NCI-H2196 treated with DMSO at 0.1 percent for 48 hours (cell line): Measurements from ENCODE around the gene EID2.

ENCODE experiments used
- DNase-seq: peaks from one replicate; lab custom pipeline; 2025; ENCODE audit not compliant: unreplicated experiment; lab: John Stamatoyannopoulos, UW

The EID2 gene

DNA sequence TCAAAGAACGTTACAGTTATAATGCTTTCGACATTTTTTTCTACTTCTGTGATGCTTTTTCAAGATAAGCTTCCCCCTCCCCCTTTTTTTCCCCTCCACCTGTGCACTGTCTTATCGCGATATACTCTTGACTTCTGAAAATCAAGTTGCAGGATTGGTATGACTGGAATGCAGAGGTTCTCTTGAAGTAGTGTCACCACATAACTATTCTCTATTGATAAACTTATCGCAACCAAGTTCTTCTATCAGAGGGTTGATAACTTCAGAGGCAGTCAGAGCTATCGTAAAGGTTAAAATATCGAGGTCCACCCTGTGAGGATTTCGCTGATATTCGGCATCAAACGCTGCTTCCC, 820 bp downstream of the EID2 start:
- DNase-seq, result no peak

DNA sequence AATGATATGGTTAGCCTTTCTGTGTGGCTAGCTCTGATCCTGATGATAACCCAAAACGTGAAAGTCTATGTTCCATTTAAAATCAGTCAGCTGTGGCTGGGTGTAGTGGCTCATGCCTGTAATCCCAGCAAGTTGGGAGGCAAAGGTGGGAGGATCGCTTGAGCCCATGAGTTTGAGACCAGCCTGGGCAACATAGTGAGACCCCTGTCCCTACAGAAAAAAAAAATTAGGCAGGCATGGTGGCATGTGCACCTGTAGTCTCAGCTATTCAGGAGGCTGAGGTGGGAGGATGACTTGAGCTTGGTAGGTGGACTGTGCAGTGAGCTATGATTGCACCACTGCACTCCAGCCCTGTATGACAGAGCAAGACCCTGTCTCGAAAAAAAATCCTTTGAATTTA, 6.2 kb downstream of the EID2 start:
- no peak for DNase-seq

DNA sequence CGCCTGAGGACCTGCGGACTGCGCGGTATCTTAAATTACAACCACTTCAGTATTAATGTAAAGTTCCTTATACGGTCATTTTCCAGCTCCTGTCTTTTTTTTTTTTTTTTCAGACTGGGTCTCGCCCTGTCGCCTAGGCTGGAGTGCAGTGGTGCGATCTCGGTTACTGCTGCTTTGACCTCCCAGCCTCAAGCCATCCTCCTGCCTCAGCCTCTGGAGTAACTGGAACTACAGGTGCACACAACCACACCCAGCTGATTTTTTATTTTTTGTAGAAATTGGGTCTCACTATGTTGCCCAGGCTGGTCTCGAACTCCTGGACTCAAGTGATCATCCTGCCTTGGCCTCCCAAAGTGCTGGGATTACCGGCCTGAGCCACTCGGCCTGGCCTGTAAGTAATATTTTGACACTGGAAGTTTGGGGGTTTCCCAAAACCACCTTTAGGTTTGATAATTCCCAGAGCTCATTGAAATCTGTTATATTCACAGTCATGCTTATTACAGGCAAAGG, 6.9 kb downstream of the EID2 start:
- no peak for DNase-seq

DNA sequence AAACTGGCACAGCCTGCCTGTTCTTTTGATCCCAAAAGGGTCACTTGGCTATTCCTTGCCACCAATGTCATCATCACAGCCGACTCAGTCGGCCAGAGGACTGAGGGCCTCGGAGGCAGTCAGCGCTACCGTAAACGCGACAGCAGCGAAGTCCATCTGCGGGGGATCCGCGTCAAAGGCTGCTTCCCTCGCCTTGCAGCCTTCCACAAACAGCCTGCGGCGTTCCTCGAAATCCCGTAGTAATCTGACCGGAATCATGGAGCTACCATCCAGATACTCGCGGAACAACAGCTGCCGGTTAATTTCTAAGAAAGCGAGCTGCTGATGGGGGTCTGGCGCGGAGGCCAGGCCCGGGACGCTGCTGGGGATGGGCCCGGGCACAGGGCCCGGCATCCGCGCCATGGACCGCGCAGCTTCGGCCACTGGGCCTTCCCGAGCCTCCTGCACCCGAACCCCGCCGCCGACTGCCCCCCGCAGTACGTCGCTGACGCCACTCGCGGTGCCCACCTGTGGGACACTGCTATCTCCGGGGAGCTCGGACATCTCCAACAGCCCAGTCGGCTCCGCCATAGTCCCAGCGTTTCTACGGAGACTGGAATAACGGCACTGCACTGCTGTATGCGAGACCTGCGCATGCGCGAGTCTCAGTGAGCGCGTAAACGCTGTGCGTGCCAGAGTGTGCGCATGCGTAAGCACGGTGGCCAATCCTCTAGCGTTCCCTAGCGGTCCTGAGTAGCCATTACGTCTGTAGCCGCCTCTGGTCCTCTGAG, 7.5 kb downstream of the EID2 start, which contains the start of gene EID2B:
TSS of gene EID2B (minus strand) at position 620 of the 770 bp plus-strand sequence. CDS start at position 570, 50 bp downstream.
- DNase-seq, result peak; percentile 95

DNA sequence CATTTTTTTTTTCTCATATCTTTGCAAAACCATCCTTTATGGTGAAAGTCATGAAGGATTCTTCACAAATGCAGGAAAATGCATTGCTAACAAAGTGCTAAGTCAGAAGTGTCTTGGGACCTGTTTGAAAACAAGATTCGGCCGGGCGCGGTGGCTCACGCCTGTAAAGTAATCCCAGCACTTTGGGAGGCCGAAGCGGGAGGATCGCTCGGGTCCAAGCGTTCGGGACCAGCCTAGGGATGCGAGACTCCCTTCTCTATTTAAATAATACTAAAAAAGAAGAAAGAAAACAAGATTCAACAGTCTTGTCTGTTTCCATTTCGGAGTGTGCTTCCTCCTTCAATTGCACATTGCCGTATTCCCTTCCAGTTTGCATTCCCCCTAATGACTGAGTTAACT, 8.1 kb downstream of the EID2 start:
- DNase-seq, result no peak

DNA sequence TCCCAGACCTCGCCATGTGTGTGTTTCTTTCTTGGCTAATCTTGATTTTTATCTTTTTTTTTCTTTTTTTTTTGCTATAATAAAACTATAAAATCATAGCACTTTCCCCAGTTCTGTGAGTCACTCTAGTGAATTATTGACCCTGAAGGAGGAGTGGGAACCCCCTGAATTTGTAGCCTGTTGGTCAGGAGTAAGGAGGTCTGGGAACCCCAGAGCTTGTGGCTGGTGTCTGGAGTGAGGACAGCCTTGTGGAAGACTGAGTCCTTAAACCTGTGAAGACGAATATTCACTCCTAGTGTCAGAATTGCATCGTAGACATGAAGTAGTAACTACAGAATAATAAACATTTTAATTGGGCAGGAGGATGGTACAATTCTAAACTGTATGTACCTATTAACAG, 14.8 kb downstream of the EID2 start:
- DNase-seq, result no peak

DNA sequence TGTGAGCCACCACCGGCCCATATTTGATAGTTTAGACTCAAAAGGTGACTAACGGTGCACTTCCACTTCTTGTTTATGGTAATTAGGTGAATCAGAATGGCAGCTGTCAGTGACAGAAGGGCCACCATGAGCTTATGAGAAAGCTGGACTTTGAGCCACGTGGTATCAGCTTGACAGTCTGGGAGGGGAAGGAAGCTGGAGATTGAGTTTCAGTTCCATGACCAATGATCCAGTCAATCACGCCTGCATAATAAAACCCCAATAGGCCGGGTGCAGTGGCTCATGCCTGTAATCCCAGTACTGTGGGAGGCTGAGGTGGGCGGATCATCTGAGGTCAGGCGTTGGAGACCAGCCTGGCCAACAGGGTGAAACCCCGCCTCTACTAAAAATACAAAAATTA, 15.5 kb downstream of the EID2 start:
- no peak for DNase-seq

DNA sequence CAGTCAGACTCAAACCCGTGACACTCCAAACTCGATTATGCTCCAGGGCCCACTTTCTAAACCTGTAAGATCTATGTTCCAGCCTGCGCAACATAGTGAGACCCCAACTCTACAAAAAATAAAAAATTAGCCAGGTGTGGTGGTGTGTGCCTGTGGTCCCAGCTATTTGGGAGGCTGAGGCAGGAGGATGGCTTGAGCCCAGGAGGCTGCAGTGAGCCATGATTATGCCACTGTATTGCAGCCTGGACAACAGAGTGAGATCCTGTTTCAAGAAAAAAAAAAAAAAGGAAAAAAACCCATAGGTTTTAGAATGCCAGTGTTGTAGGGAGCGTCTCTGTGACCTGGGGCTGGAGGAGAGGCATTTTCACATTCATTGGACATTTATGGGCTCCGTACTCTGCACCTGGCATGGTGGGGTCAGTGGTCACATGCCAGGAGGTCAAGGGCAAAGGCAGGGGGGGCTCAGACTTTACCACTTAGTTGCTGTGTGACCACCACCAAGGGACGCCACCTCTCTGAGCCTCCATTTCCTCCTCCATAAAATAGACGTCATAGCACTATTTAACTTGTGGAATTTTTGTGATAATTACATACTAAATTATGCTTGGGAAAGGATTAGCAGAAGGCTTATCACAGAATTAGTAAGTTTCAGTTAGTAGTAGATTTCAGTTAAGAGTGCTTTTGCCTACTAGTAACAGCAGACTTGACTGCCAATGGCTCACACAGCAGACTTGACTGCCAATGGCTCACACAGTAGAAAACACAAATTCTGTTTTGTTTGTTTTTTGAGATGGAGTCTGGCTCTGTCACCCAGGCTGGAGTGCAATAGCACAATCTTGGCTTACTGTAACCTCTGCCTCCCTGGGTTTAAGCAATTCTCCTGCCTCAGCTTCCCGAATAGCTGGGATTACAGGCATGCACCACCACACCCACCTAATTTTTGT, 19.1 kb downstream of the EID2 start:
- no peak for DNase-seq

DNA sequence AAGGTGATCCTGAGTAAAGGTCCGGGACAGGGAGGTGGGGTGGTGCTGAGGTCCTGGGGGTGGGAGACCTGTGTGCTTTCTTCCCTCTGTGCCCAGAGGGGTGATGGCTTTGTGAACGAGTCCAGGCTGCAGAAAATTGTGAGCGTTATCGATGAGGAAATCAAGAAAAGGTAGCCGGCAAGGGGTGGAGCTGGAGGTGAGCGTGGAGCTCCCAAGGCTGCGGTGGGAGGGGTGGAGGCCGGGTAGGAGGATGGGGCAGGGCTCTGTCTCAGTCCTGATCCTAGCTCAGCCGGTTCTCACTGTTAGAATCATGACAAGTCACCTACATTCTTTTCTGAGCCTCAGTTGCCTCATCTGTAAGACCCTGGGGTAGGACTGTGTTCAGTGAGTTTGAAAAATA, 21.0 kb downstream of the EID2 start:
- no peak for DNase-seq

DNA sequence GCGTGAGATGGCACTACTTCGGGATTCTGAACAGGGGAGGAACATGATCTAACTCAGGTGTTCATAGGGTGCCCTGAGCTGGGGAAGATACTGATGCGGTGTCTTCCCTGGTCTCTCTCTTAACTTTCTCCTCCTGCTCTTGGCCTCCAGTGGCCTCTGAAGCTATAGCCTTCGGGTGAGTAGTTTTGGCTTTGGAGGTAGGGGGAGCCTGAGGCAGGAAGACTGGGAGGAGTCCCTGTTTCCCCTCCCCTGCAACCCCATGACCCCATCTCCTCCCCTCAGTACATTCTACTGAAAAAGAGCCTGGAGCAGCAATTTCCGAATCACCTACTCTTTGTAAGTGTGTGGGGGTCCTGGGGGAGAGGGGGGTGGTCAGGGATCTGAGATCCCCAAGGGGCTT, 21.5 kb downstream of the EID2 start:
- no peak for DNase-seq

DNA sequence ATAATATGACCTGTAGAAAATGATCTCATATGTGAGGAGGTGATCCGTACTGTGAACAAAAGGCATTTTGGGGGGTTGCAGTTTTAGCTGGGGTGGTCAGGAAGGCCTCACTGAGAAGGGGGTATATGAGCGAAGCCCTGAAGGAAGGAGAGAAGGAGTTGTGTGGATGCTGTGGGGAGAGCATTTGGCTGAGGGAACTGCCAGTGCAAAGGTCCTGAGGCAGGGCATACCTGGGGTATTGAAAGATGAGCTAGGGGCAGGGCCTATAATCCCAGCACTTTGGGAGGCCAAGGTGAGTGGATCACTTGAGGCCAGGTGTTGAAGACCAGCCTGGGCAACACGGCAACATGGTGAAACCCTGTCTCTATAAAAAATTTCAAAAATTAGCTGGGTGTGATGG, 22.5 kb downstream of the EID2 start:
- DNase-seq, result no peak

DNA sequence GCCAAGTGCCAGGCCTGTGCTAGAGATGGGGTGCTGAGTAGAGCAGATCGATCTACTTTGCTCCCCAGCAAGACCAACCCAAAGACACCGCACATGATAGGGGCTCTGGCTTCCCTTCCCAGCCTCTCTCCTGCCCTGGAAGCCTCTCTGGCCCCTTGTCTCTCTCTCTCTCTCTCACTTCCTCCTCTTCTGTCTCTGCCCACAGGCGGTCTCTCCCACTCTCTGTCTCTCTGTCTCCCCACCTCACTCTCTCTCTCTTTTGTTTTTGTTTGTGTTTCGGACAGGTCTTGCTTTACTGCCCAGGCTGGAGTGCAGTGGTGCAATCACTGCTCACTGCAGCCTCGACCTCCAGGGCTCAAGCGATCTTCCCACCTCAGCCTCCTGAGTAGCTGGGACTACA, 23.7 kb downstream of the EID2 start:
- DNase-seq, result no peak

DNA sequence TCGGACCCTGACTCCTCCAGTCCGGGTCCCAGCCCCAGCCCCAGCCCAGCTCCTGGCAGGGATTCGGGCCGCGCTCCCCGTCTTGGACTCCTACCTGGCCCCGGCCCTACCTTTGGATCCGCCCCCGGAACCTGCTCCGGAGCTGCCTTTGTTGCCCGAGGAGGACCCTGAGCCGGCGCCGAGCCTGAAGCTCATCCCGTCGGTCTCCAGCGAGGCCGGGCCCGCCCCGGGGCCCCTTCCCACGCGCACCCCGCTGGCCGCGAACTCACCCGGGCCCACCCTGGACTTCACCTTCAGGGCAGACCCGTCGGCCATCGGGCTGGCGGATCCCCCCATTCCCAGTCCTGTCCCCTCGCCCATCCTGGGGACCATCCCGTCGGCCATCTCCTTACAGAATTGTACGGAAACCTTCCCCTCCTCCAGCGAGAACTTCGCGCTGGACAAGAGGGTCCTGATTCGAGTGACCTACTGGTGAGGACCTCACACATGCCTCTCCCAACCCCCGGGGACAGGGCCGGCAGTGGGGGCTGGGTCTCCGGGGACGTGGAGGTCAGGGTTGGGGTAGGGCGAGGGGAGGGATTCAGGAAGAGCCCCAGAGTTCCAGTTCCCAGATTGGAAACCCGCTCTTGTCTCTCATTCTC, 24.3 kb downstream of the EID2 start:
- DNase-seq, result no peak

DNA sequence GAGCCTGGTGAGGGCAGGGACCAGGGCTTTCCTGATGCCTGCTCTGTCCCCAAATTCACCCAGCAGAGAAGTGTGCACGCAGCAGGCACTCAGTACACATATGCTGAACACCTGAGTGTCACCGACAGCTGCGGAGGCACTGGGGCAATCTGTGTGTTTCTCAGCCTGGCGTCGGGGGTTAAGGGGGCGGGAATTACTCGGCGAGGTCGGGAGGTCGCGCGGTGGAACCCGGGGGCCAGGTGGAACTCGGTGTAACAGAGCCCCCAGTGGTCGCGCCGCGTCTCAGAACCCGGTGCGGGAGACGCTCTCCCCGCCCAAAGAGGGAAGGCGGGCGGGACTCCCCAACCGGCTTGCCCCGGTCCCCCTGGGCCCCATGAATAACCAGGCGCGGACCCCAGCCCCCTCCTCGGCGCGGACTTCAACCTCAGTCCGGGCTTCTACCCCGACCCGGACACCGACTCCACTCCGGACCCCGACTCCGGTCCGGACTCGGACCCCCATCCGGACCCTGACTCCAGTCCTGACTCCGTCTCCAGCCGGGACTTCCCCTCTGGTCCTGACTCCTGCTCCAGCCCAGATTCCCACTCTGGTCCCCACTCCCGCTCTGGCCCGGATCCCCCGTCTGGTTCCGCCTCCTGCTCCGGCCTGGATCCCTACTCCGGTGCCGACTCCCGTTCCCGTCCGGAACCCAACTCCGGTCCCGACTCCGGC, 25.0 kb downstream of the EID2 start, which contains the start of gene SELENOV:
TSS of gene SELENOV (plus strand) at position 300 of the 711 bp plus-strand sequence. CDS start at position 374, 74 bp downstream.
- no peak for DNase-seq

DNA sequence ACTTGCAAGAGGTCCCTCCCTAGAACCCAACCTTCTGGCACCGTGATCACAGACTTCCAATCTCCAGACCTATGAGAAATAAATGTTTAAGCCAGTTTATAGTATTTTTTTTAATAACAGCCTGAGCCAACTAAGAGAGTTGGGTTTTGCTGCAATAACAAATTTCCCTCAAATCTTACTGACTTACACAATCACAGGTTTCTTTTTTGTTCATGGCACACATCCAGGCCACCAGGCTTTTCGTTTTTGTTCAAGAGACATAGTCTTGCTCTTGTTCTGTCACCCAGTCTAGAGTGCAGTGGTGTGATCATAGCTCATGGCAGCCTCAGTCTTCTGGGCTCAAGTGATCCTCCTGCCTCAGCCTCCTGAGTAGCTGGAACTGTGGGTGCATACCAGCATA, 27.0 kb downstream of the EID2 start:
- no peak for DNase-seq

DNA sequence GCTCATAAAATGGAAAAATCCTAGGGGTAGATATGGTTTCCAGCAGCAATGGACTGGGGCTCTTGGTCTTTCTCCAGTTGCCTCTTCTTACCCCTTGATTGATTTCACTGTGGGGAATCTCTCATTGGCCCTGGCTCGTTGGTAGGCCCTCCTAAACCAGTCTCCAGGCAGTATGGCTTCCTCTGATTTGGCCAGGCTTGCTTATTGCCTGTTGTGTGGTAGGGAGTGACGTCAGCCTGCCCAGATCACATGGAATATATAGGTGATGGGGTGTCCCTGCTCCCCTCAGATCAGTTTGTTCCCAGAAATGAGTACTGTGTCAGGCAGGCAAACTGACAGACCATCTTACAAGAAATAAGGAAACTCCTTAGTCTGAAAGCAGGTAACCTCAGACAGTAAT, 30.7 kb downstream of the EID2 start:
- no peak for DNase-seq

DNA sequence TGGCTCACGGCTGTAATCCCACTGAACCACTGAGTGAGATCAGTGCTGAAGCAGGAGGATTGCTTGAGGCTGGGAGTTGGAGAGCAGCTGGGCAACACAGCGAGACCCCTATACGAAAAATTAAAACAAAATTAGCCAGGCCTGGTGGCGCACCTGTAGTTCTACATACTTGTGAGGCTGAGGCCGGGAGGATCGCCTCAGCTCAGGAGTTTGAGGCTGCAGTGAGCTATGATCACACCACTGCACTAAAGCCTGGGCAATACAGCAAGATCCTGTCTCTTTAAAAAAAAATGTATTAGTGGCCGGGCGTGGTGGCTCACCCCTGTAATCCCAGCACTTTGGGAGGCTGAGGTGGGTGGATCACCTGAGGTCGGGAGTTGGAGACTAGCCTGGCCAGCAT, 31.3 kb downstream of the EID2 start:
- DNase-seq, result no peak

DNA sequence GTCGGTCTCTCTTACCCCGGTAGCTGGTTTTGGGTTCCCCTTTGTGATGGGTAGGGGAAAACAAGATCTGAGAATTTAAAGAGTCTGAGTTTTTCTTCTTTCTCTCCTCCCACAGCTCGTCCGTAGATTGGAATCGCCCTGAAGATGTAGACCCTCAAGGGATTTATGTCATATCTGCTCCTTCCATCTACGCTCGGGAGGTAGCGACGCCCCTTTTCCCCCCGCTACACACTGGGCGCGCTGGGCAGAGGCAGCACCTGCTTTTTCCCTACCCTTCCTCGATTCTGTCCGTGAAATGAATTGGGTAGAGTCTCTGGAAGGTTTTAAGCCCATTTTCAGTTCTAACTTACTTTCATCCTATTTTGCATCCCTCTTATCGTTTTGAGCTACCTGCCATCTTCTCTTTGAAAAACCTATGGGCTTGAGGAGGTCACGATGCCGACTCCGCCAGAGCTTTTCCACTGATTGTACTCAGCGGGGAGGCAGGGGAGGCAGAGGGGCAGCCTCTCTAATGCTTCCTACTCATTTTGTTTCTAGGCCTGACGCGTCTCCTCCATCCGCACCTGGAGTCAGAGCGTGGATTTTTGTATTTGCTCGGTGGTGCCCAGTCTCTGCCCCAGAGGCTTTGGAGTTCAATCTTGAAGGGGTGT, 32.1 kb downstream of the EID2 start:
- DNase-seq, result no peak

DNA sequence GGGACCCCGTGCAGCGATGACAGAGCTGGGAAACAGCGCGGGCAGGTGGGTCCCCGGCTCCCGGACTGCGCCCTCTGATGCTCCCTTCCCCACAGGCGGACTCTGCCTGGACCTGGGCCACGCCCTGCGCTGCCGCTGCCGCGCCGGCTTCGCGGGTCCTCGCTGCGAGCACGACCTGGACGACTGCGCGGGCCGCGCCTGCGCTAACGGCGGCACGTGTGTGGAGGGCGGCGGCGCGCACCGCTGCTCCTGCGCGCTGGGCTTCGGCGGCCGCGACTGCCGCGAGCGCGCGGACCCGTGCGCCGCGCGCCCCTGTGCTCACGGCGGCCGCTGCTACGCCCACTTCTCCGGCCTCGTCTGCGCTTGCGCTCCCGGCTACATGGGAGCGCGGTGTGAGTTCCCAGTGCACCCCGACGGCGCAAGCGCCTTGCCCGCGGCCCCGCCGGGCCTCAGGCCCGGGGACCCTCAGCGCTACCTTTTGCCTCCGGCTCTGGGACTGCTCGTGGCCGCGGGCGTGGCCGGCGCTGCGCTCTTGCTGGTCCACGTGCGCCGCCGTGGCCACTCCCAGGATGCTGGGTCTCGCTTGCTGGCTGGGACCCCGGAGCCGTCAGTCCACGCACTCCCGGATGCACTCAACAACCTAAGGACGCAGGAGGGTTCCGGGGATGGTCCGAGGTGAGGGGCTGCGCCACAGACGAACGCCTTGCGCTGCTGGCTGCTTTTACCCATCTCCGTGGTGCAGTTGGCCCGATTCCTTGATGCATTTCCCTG, 32.8 kb downstream of the EID2 start:
- peak; percentile 87 for DNase-seq

DNA sequence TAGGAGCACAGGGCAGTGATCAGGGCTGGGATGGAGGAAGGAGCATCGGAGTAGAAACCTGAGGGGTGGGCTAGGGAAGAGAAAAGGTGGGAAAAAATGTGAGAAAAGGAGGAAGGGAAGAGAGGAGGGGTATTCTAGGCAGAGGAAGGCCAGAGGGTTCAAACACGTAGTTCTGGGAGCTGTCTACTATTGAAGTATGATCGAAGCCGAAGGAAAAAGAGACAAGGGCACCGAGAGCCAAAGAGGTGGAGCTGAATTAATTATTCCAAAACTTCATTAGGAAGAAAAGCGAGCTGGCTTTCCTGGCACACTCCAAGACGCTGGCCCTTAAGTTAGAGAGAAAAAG, 33.4 kb downstream of the EID2 start:
- DNase-seq, result no peak
